T-helper 9 cell (primary cell): ENCODE results near the gene OPTN.
"Not testable (repeated sequence)": the region's sequence is repeated elsewhere in the genome, so short reads cannot be mapped to it uniquely, and the experiment has no call there.

Source experiments
- DNase-seq: peaks from one replicate; pipeline ENCODE4 v3.0.0-alpha.2; 2020

Gene OPTN

DNA sequence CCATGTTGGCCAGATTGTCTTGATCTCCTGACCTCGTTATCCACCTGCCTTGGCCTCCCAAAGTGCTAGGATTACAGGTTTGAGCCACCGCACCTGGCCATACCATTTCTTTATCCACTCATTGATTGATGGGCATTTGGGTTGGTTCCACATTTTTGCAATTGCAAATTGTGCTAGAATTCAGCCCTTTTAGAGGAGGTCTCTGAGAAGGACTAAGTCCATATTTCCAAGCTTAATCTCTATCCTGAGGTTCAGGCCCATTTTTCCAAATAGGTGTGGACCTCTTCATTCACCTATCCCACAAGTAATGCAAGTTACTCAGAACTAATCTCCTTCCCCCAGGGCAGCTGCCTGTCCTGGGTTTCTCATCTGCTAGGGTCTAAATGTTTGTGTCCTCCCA is 9.7 kb upstream of the OPTN start:
- no peak for DNase-seq

DNA sequence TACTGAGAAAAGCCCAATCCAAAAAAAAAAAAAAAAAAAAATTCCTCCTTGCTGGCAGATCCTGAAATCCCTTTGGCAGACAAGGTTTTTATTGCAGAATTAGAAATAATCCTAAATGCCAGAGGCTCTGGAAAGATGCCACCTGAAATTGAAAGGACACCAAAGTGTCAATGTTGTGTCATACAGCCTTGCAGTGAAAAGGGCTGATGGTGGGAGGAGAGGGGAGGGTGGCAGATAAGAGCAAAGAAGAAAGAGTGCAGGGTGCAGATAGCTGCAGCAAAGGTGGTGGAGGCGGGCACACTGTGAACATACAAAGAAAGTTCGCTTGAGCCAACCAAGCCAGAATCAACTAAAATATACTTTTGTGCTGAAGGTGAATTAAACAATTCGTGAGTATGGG is 8.2 kb upstream of the OPTN start:
- DNase-seq = no peak

DNA sequence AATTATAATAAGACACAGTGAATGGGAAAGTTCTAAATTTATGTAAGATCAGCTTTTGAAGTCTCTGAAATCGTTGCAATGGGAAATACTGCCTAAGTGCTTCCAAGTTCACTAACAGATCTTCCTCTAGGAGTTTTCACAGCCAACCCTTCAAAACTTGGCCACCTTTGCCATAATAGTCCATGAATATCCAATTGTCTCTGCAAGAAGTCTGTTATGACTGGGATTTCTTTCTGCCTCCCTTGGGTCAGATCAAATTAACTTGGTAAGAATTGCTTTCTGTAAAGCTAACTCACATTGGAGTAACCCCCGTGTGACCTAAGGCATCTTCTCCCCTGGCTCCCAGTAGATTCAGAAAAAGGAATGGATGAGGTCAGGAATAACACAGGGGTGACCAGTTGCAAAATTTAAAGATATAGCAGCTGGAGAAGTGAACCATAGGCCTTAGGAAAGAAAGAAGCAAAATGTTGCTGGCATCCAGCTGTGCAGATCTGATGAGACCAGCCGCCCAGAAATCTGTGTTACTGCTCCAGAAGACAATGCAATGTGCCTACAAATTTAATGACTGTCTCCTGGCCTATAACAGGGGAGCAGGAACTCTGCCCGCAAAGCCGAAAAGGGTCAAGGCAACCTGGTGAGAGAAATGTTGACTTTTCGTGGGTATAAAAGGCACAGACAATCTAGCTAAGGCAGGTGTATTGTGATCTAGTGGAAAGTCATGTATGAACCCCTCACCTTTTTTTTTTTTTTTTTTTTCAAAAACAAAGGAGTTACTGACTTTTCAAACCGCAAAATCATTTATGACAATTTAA is 7.5 kb upstream of the OPTN start:
- no peak for DNase-seq

DNA sequence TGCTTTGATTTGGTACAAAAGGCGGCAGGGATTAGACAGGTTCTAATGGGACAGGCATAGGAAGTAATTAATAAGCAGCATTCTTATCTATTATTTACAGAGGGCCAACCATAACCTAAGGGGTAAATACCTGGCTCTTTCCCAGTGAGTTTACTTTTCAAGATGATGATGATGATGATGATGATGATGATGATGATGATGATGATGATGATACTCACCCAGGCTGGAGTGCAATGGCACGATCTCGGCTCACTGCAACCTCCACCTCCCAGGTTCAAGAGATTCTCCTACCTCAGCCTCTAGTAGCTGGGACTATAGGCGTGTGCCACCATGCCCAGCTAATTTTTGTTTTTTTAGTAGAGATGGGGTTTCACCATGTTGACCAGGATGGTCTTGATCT is 5.9 kb upstream of the OPTN start:
- not testable (repeated sequence) for DNase-seq

DNA sequence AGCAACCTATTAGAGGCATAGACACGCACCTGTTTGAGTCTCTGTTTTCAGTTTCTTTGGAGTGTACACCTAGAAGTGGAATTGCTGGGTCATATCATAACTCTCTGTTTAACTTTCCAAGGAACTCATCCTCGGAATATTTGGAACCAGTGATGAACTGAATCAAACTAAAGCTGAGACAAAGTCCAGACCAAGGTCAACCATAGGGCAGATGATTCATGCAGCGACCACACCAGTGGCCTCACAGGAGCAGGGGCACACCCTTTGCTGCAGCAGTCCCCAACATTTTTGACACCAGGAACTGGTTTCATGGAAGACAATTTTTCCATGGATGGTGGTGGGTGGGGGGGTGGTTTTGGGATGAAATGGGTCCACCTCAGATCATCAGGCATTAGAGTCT is 4.9 kb upstream of the OPTN start:
- DNase-seq = no peak

DNA sequence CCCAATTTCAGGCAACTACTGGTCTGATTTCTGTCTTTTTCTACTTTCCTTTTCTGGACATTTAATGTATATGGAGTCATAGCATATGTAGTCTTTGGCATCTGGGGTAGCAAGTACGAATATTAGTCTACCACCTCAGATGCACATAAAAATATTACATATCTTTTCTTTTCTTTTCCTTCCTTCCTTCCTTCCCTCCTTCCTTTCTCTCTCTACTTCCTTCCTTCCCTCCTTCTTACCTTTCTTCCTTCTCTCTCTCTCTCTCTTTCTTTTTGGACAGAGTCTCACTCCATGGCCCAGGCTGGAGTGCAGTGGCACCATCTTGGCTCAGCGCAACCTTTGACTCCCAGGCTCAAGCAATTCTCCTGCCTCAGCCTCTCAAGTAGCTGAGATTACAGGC is 4.0 kb upstream of the OPTN start:
- DNase-seq = no peak

DNA sequence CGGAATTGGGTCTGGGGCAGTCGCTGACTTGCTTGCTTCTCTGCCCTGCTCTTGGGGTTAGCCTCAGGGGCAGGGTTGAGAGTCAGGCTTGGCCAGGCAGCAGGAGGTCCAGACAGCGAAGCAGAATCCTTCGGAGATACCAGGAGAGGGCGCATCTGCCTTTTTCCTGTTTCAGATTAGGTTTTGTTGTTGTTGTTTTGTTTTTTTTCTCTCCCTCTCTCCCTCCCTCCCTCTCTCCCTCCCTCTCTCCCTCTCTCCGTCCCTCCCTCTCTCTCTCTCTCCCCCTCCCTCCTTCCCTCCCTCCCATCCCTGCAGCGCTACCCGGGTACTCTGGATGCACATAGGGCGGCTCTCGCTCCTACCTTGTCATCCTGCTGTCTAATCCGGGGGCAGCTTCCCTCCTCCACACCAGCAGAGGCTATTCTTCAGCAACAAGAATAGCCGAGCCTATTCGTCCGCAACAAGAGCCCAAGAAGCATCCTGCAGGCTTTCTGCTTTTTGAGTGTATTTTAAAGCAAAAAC is 758 bp upstream of the OPTN start:
- DNase-seq = peak; percentile 26

DNA sequence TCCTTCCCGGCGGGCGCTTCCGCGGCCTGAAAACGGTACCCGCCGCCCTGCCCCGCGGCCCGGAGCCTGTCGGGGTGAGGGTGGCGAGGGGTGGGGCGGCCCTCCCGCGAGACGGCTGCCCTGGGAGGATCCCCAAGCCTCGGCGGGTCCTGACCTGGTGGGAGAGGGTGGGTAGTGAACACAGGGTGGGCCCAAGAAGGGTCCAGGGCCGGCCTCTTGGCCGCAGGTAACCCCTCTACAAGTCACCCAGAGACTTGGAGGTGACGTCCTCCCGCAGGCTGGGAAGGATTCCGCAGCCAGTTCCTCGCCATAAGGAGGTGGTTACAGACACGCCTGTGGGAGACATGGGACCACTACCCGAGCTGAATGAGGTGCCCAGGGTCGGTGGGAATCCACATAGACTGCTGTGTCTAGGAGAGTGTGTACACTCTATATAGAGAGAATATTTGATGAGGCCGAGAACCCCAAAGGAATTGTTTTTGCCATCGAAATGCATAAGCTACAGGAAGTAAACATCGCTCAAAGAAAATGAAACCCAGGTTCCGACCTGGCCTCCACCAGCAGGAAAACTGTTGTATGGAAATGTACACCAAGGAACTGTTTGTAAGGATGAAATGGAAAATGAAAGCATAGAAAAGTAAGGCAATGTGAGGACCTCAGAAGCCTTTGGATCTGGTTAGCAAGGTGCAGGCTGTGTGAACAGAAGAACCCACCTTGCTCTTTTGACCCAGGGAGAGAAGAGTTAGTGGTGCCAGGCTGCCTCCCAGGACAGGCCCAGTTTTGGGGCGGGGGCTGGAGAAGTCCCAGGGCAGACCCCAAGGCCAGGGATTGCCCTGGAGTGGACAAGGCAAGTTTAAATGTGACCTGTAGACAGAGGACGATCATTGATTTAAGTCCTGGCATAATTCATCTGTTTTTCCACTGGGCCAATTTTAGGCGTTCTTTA is 659 bp downstream of the OPTN start:
- DNase-seq = peak; percentile 23

DNA sequence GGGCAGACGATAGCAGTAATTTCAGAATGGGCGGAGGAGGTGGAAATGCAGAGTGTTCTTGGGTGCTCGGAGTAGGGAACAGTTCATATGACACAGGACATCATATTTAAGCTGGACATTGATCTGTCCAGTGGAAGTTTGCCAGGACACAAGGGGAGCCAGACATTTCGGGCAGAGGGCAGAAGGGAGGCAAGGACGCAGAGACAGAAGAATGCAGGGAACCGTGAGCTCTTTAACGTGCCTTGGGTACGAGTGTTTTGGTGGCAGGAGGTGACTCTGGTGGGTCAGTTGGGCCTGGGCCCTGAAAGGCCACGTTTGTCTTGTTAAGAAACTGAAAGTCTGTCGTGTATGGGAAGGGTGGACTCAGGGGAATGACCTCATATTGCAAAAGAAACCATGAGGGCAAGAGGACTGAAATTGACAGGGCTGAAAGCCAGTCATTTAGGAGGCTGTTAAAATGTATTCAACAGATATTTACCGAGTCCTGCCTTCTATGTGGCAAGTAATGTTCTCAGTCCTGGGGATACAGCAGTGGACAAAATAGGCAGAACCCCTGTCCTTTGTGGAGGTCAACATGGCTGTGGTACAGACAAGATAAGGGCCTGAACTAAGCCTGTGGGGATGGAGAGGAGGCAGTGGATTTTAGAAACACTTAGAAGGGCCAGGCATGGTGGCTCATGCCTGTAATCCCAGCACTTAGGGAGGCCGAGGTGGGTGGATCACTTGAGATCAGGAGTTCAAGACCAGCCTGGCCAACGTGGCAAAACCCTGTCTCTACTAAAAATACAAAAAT is 2.2 kb downstream of the OPTN start:
- no peak for DNase-seq

DNA sequence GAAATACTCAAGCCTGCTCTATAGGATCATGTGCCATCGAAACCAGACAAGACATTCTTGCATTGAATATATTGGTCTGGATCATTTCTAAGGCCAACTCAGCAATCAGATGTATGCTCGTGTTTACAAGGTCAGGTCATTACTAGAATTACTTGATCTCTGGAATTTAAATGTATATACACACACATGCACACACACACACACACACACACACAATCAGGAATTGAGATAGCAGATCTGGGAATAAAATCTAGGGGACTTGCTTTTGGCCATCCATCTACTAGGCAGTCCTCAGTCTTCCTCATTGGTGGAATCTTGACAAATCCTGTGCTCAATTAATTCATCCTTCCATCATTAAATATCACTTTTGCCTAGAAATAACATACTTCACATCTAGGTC is 3.6 kb downstream of the OPTN start:
- DNase-seq = no peak

DNA sequence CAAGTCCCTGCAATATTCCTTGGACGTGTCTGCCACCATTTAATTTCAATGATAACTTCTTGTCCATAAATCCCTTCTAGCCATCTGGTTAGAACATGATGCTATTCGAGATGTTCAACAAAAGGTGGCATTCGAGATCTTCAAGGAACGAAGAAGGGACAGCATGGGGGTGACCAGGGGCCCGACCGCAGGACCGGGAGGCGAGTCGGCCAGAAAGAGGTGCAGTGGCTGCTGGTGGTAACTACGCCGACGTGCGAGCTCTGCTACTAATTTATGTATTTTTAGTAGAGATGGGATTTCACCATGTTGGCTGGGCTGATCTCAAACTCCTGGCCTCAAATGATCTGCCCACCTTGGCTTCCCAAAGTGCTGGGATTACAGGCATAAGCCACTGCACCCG is 4.7 kb downstream of the OPTN start:
- no peak for DNase-seq

DNA sequence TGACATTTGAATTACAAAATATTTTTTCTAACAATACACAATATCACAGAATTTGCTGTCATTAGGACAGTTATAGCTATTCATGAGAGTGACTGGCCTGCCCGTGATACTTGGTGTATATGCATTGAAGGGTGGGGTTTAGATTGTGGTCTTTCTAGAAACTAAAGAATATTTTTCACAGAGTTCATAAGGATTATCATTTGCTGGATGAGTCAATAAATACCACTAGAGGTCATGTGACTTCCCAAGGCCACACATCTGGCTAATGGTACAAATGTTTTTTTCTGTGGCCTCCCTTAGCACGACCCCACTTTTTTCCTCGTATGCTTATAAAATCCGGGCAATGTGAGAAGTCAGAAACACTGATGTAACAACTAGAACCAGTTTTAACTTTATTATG is 5.2 kb downstream of the OPTN start:
- DNase-seq = no peak

DNA sequence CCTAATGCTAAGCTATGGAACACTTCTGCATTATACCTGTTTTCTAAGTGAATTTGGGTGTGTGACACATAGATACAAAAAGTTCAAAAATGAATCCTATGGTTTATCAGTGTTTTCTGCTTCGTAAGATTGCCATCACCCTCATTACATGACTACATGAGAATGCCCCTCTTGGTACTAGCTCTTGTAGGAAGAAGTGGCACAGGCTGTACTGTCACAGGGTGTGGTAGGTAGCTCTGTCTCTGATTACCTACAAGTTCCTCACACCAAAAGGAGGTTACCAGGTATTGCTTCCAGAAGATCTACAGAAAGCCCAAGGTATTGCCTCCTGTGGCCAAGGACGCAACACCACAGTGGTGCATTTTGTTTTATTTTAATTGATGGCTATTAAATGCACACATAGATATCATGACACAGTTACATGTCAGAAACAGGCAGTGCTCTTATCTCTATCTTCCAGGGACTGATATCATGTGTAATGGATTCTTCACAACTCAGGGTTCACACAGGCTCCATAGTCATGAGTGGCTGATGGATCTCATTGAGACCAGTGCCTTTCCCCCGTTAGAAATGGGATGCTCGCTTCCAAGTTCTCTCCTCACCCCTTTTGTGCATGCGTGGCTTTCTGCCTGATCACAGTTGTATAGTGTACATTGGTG is 6.6 kb downstream of the OPTN start:
- DNase-seq = no peak

DNA sequence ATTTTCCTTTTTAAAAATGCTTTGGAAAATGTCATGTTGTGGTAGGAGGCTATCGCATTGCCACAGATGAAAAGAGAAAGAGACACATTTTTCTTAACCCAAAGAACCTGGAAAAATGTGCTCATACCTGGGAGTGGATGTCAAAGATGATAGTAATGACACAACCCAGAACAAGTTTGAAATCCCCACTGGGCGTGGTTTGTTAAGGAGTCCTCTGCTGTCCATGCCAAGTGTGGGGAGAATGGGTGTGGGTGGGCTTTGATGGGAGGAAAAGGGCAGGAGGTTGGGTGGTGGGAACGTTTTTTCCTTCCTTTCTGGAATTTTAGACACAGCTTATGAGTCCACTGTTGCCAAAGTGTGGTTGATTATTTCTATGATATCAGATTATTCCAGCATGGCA is 10.9 kb downstream of the OPTN start:
- no peak for DNase-seq

DNA sequence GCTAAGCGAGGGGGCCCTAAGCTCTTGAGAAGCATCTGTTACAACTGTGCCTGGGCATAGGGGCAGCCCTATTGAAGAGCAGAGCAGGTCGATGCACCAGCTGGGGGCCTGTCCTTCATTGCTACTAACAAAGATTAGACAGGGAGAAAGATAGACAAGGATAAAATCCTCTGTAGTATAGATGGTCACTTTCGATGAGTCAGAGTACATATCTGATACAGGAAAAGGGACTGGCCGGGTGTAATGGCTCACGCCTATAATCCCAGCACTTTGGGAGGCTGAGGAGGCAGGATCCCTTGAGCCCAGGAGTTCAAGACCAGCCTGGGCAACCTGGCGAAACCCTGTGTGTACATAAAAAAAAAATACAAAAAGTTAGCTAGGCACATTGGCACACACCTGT is 13.6 kb downstream of the OPTN start:
- DNase-seq = no peak

DNA sequence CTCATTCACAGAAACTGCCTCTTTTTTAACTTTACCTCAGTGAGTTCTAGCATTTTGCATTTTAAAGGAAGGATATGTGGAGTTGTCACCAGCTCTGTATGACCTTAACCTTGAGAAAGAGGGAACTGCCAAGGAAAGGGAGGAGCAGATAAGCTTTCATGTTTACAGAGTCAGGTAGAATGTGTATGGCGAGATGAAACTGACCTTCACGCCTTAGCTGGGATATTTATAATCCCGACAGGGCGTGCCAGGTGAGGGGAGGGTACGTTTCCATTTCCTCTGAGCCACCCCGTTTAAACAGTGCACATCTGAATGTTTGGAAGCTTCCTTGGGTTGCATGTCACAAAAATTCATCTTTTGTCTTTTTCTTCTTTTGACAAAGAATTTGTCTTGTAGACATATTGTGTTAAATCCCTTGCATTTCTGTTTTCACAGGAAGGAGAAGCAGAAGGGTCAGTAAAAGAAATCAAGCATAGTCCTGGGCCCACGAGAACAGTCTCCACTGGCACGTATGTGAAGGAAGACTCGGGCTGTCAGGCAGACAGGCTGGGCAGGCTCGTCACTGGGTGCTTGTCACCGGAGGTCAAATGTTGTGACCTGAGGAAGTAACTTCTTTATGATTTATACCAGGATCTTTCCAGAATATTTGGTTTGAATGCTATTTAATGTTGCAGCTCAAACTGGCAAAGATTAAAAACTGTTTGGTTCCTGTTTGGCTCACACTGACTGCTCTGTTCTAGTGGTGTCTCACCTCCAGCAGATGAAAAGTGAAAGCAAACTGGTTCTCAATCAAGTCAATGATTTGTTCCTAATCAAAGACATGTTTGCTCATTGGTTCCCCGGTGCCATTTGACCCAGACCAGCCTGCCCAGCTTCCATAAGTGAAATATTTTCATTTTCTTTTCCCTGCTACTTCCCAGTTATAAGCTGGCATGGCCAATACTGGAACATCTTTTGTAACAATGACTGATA is 16.2 kb downstream of the OPTN start:
- no peak for DNase-seq

DNA sequence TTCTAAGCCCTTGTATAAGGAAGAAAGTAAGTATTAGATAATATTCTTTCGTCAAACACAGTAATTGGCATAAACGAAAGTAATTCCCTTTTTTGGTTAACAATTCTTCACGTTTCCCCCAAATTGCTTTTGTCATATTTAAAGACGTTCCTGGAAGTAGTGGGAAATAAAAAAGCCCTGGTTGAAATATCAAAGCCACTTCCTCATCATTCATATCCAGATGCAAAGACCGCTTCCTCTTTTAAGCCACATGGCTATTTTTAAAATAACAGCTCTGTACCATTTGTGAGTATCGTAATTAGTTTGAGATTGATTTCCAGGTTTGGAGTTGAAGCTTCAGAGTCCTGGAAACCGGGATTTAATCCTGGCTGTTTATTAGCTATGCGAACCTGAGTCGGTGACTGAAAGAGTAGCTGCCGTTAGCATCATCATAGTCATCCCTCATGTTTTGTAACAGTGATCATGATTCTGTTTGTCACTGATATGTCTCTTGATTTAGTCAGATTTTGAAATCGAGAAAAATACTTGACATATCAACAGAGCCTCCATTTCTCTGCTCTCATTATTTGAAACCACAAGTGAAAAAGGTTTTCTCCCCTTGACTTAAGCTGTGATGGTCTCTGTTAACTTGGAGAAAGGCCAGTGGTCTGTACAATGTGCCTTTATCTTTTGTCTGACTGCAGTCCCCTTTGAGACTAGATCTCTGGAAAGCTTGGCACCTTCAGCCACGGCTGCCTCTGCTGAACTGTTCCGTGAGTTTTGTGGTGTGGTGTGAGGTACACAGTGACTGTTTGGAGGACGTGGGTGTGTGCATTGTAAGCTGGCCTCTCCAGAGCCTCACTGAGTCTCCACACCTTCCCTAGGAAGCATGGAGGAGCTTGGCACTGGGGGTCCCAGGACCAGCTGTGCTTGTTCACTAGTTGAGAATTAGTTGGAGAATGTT is 18.1 kb downstream of the OPTN start:
- no peak for DNase-seq

DNA sequence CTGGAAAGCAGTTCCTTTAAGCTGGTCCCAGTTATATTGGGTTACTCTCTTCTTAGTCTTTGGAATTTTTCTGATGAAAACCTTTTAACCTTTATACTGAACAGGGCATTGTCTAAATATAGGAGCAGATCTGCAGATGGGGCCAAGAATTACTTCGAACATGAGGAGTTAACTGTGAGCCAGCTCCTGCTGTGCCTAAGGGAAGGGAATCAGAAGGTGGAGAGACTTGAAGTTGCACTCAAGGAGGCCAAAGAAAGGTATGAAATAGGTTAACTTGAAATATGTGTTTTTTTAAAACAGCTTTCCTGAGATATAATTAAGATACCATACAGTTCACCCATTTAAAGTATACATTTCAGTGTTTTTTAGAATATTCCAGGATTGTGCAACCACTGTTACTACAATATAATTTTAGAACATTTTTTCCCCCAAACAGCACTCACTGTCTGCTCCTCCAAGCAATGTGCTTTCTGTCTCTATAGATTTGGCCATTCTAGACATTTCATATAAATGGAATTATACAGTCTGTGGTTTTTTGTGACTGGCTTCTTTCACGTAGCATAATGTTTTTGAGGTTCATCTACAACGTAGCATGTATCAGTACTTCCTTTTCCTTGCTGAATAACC is 18.9 kb downstream of the OPTN start:
- DNase-seq = no peak

DNA sequence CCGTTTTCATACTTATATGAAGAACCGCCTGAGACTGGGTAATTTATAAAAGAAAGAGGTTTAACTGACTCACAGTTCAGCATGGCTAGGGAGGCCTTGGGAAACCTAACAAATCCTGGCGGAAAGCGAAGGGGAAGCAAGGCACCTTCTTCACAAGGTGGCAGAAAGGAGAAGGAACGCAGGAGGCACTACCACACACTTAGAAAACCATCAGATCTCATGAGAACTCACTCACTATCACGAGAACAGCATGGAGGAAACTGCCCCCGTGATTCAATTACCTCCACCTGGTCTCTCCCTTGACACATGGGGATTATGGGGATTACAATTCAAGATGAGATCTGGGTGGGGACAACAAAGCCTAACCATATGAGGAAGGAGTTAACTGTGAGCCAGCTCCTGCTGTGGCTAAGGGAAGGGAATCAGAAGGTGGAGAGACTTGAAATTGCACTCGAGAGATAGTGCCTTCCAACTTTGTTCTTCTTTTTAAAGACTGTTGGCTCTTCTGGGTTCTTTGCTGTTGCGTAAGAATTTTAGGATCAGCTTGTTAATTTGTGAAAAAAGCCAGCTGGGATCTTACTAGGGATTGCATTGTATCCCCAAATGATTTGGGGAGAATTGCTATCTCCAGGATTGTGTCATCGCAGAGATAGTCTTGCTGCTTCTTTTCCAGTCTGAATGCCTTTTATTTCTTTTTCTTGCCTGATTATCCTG is 21.0 kb downstream of the OPTN start:
- no peak for DNase-seq
